Trophoblast cell (in vitro differentiated cells and primary cell): Measurements from ENCODE around the gene GET4.
A peak's percentile ranks its signal among the peaks of the same experiment; 100 is the strongest.
"Not testable (repeated sequence)": the region's sequence is repeated elsewhere in the genome, so short reads cannot be mapped to it uniquely, and the experiment has no call there.

Experiments used
- DNase-seq, 2 donors: peaks; one replicate each; pipeline ENCODE4 v3.0.0-alpha.2; 2016
- H2AFZ ChIP-seq: 2 replicates; pipeline ENCODE4 v1.6.1; 2013; ENCODE audit warnings: low read length, moderate library complexity, mild to moderate bottlenecking; ENCODE audit not compliant: insufficient read depth, poor library complexity
- H2AK5ac ChIP-seq: 2 replicates; pipeline ENCODE4 v1.6.1; 2013; ENCODE audit warnings: mild to moderate bottlenecking, low read length
- H2BK120ac ChIP-seq: 2 replicates; pipeline ENCODE4 v1.6.1; 2013; ENCODE audit warnings: low read length, mild to moderate bottlenecking, moderate library complexity; ENCODE audit not compliant: insufficient read depth, poor library complexity
- H2BK12ac ChIP-seq: 2 replicates; pipeline ENCODE4 v1.6.1; 2013; ENCODE audit warnings: mild to moderate bottlenecking, low read length, moderate library complexity
- H2BK5ac ChIP-seq: 2 replicates; pipeline ENCODE4 v1.6.1; 2013; ENCODE audit warnings: low read length, low read depth, moderate library complexity, mild to moderate bottlenecking; ENCODE audit not compliant: poor library complexity
- H3K14ac ChIP-seq: 2 replicates; pipeline ENCODE4 v1.6.1; 2013; ENCODE audit warnings: mild to moderate bottlenecking, low read length
- H3K18ac ChIP-seq: 2 replicates; pipeline ENCODE4 v1.6.1; 2013; ENCODE audit warnings: mild to moderate bottlenecking, low read length
- H3K23ac ChIP-seq: 2 replicates; pipeline ENCODE4 v1.6.1; 2013; ENCODE audit warnings: low read length
- H3K27ac ChIP-seq: 2 replicates; pipeline ENCODE4 v1.5.1; 2013; ENCODE audit warnings: low read depth, mild to moderate bottlenecking, inconsistent platforms, low read length, moderate library complexity
- H3K27me3 ChIP-seq: 2 replicates; pipeline ENCODE4 v1.6.1; 2013; ENCODE audit warnings: inconsistent platforms, mild to moderate bottlenecking, low read length, moderate library complexity; ENCODE audit not compliant: insufficient read depth
- H3K36me3 ChIP-seq, 2 experiments: 1 replicate in 1 of 2; 2 replicates in 1 of 2; pipeline ENCODE4 v1.6.1; 2013; ENCODE audit warnings: low read length in 2 of 2, mild to moderate bottlenecking in 2 of 2, moderate library complexity in 1 of 2; ENCODE audit not compliant: insufficient read depth in 2 of 2, control insufficient read depth in 1 of 2
- H3K4ac ChIP-seq: 2 replicates; pipeline ENCODE4 v1.6.1; 2013; ENCODE audit warnings: low read depth, mild to moderate bottlenecking, low read length, moderate library complexity
- H3K4me1 ChIP-seq, 2 experiments: 1 replicate in 1 of 2; 2 replicates in 1 of 2; pipeline ENCODE4 v1.6.1; 2013; ENCODE audit warnings: low read length in 2 of 2, mild to moderate bottlenecking in 2 of 2, moderate library complexity in 1 of 2; ENCODE audit not compliant: insufficient read depth in 2 of 2, control insufficient read depth in 1 of 2
- H3K4me2 ChIP-seq: 2 replicates; pipeline ENCODE4 v1.6.1; 2013; ENCODE audit warnings: inconsistent platforms, mild to moderate bottlenecking, low read length, moderate library complexity
- H3K4me3 ChIP-seq: 2 replicates; pipeline ENCODE4 v1.5.1; 2013; ENCODE audit warnings: mild to moderate bottlenecking, low read depth, low read length, inconsistent platforms
- H3K79me1 ChIP-seq: one replicate; pipeline ENCODE4 v1.6.1; 2013; ENCODE audit warnings: low read length
- H3K79me2 ChIP-seq: 2 replicates; pipeline ENCODE4 v1.6.1; 2013; ENCODE audit warnings: low read length, mild to moderate bottlenecking; ENCODE audit not compliant: control insufficient read depth, insufficient read depth, poor library complexity
- H3K9ac ChIP-seq: 2 replicates; pipeline ENCODE4 v1.6.1; 2013; ENCODE audit warnings: mild to moderate bottlenecking, low read length
- H3K9me3 ChIP-seq: 2 replicates; pipeline ENCODE4 v1.6.1; 2013; ENCODE audit warnings: low read depth, mild to moderate bottlenecking, control low read depth, inconsistent platforms, low read length; ENCODE audit not compliant: insufficient read depth
- H4K12ac ChIP-seq: 2 replicates; pipeline ENCODE4 v1.6.1; 2013; ENCODE audit warnings: low read depth, mild to moderate bottlenecking, low read length, moderate library complexity
- H4K8ac ChIP-seq: 2 replicates; pipeline ENCODE4 v1.6.1; 2013; ENCODE audit warnings: low read depth, mild to moderate bottlenecking, low read length, moderate library complexity
- H4K91ac ChIP-seq: one replicate; pipeline ENCODE4 v1.6.1; 2013; ENCODE audit warnings: low read depth, mild to moderate bottlenecking, low read length, moderate library complexity
- WGBS: extraction: QIAGEN DNeasy Blood & Tissue Kit; methylation state at CpG from one replicate; pipeline ENCODE4 v1.1.7; 2013; ENCODE audit warnings: missing lambda C conversion rate; ENCODE audit not compliant: insufficient read length, insufficient coverage; ENCODE audit errors: extremely low coverage; 5-methylcytosine and 5-hydroxymethylcytosine counted together

GET4 gene

GRCh38 chr7:908159-908581, 31.8 kb downstream of the GET4 start:
- H3K4me1 ChIP-seq = peaks cover 0 to 7% of the 10 kb centered on the region in 2 experiments
- no CpG with 5 or more reads among the region's 12 CpGs for WGBS
- DNase-seq = no peak
- peak overlapping the region; percentile 82 for H2BK12ac ChIP-seq
- no peak overlapping the region for H3K14ac ChIP-seq
- H3K79me2 ChIP-seq = no peaks in the 10 kb centered on the region
- no peak overlapping the region for H2AFZ ChIP-seq
- H3K36me3 ChIP-seq = no peaks in the 10 kb centered on the region
- H3K27ac ChIP-seq = no peak overlapping the region
- no peak overlapping the region for H3K4me2 ChIP-seq
- no peak overlapping the region for H3K4ac ChIP-seq
- peaks cover 3% of the 10 kb centered on the region for H3K79me1 ChIP-seq
- no peak overlapping the region for H3K18ac ChIP-seq
- H2BK5ac ChIP-seq = no peak overlapping the region
- H3K9me3 ChIP-seq = peaks cover 19% of the 10 kb centered on the region
- no peak overlapping the region for H4K8ac ChIP-seq
- no peak overlapping the region for H4K12ac ChIP-seq
- no peak overlapping the region for H3K9ac ChIP-seq
- H2BK120ac ChIP-seq = no peak overlapping the region
- no peak overlapping the region for H3K23ac ChIP-seq
- peak overlapping the region; percentile 64 for H4K91ac ChIP-seq
- no peak overlapping the region for H3K4me3 ChIP-seq
- peaks cover 3% of the 10 kb centered on the region for H3K27me3 ChIP-seq
- peak overlapping the region; percentile 72 for H2AK5ac ChIP-seq

DNA sequence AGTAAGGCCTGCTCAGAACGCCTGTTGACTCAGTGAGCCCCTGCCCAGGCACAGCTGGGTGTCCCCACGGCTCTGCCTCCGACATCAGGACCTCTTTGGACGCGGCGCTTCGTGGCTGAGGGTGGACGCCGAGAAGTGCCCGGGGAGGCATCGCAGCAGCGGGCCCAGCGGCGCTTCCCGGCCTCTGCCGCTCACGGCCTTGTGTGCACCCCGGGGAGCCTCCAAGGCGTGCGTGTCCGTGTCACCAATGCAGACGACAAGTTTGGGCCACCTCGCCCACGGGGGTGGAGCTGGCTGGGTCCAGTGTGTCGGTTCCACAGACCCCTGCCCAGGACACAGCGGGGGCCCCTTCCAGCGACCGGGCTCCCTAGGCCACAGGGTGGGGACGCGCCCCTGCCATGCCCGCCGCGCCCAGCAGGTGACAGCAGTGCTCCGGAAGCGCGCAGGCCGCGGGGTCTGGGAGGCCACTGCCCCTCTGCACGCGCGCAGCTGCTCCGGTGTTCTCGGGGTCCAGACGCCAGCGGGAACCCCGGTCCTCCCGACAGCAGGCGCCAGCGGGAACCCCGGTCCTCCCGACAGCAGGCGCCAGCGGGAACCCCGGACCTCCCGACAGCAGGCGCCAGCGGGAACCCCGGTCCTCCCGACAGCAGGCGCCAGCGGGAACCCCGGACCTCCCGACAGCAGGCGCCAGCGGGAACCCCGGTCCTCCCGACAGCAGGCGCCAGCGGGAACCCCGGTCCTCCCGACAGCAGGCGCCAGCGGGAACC, 32.4 kb downstream of the GET4 start:
- Histone ChIP-seq H3K9me3 (peaks cover 19% of the 10 kb centered on the region), H3K14ac (peak overlapping the region; percentile 15), H4K12ac (peak overlapping the region; percentile 83), H2BK5ac (peak overlapping the region; percentile 18), H2BK12ac (peak overlapping the region; percentile 82), H2AK5ac (peak overlapping the region; percentile 72), H4K91ac (peak overlapping the region; percentile 64), H3K4ac (peak overlapping the region; percentile 9), H2BK120ac (peak overlapping the region; percentile 20), H3K4me2 (peak overlapping the region; percentile 55), H3K18ac (peak overlapping the region; percentile 24), H4K8ac (peak overlapping the region; percentile 63)
- H3K23ac ChIP-seq, H3K9ac ChIP-seq, H3K36me3 ChIP-seq, H3K79me2 ChIP-seq, H3K27ac ChIP-seq, H3K27me3 ChIP-seq, H3K4me3 ChIP-seq, H3K4me1 ChIP-seq, H3K79me1 ChIP-seq, H2AFZ ChIP-seq: not testable (repeated sequence)
- DNase-seq = peak in 1 of 2 donors; percentile 63
- WGBS = no CpG with 5 or more reads among the region's 73 CpGs

DNA sequence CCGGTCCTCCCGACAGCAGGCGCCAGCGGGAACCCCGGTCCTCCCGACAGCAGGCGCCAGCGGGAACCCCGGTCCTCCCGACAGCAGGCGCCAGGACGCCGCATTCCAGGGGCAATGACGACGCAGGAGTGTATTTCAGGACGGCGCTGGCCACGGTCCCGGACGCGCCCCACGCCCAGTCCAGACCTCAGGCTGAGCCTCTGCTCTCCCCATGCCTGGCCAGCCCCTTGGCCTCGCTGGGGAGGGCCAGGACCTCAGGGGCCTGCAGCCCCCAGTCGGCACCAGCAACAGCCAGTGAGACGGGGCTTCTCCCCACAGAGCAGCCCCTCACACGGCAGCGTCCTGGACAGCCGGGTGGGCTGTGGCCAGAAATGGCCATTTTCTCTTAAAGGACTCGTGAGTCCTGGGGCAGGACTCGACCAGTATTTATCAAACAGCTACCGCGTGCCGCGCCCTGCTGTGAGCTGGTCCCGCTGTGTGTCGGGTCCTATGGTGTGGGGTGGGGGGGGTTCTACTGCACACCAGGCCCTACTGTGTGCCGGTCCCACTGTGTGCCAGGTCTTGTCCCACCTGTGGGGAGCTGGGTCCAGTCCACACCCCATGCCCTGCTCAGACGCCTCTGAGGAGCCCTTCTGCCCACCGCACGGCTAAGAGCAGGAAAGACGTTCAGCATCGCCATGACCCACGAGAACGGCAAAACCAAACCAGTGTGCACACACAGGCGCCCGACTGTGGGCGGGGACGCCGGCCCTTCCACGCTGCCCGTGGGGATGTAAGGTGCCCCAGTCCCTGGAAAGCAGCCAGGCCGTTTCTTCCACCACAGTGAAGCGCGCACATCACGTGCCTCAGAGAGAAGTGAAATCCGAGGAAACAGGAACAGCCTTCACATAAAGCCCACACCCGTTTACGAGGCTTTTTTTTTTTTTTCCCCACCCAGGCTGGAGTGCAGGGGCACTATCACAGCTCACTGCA, 33.3 kb downstream of the GET4 start:
- H3K27ac ChIP-seq = peak overlapping the region; percentile 16
- no peak overlapping the region for H4K91ac ChIP-seq
- H2AFZ ChIP-seq = peak overlapping the region; percentile 42
- H2BK5ac ChIP-seq = no peak overlapping the region
- peaks cover 0 to 7% of the 10 kb centered on the region in 2 experiments for H3K4me1 ChIP-seq
- H4K12ac ChIP-seq = no peak overlapping the region
- peaks cover 3% of the 10 kb centered on the region for H3K27me3 ChIP-seq
- H3K4me3 ChIP-seq = peak overlapping the region; percentile 37
- H3K14ac ChIP-seq = no peak overlapping the region
- no peak overlapping the region for H2AK5ac ChIP-seq
- peaks cover 3% of the 10 kb centered on the region for H3K79me1 ChIP-seq
- H3K9me3 ChIP-seq = peaks cover 17% of the 10 kb centered on the region
- peak overlapping the region; percentile 52 for H3K4me2 ChIP-seq
- no CpG with 5 or more reads among the region's 58 CpGs for WGBS
- H3K9ac ChIP-seq = no peak overlapping the region
- H2BK120ac ChIP-seq = no peak overlapping the region
- H3K23ac ChIP-seq = no peak overlapping the region
- no peaks in the 10 kb centered on the region for H3K36me3 ChIP-seq
- DNase-seq = peak in 1 of 2 donors; percentile 48
- H3K4ac ChIP-seq = no peak overlapping the region
- no peak overlapping the region for H2BK12ac ChIP-seq
- no peak overlapping the region for H3K18ac ChIP-seq
- H4K8ac ChIP-seq = peak overlapping the region; percentile 42
- no peaks in the 10 kb centered on the region for H3K79me2 ChIP-seq

GRCh38 chr7:910441-910861, 34.1 kb downstream of the GET4 start:
- H4K91ac ChIP-seq = no peak overlapping the region
- no peak overlapping the region for H3K27ac ChIP-seq
- no peaks in the 10 kb centered on the region for H3K36me3 ChIP-seq
- H3K9ac ChIP-seq = no peak overlapping the region
- peaks cover 0 to 7% of the 10 kb centered on the region in 2 experiments for H3K4me1 ChIP-seq
- H2AK5ac ChIP-seq = no peak overlapping the region
- no peak overlapping the region for H2BK120ac ChIP-seq
- peaks cover 17% of the 10 kb centered on the region for H3K9me3 ChIP-seq
- no peak overlapping the region for H2AFZ ChIP-seq
- no peaks in the 10 kb centered on the region for H3K79me2 ChIP-seq
- no peak overlapping the region for H3K4me2 ChIP-seq
- no peak overlapping the region for H3K14ac ChIP-seq
- no peak overlapping the region for H2BK12ac ChIP-seq
- H3K4ac ChIP-seq = no peak overlapping the region
- H3K27me3 ChIP-seq = no peaks in the 10 kb centered on the region
- H3K4me3 ChIP-seq = no peak overlapping the region
- H3K18ac ChIP-seq = no peak overlapping the region
- no peak overlapping the region for H3K23ac ChIP-seq
- peaks cover 3% of the 10 kb centered on the region for H3K79me1 ChIP-seq
- no peak overlapping the region for H4K8ac ChIP-seq
- DNase-seq = no peak
- no peak overlapping the region for H2BK5ac ChIP-seq
- no peak overlapping the region for H4K12ac ChIP-seq
- WGBS = no CpG with 5 or more reads among the region's 11 CpGs
